HG02610 (cell line): Measurements from ENCODE around the gene ZNF823.

ENCODE experiments used
- ATAC-seq: cut with Tn5 transposase; IDR thresholded peaks from one replicate; pipeline ENCODE4 v1.9.1; 2021; ENCODE audit warnings: mild to moderate bottlenecking, moderate library complexity; ENCODE audit not compliant: unreplicated experiment

The ZNF823 gene

DNA sequence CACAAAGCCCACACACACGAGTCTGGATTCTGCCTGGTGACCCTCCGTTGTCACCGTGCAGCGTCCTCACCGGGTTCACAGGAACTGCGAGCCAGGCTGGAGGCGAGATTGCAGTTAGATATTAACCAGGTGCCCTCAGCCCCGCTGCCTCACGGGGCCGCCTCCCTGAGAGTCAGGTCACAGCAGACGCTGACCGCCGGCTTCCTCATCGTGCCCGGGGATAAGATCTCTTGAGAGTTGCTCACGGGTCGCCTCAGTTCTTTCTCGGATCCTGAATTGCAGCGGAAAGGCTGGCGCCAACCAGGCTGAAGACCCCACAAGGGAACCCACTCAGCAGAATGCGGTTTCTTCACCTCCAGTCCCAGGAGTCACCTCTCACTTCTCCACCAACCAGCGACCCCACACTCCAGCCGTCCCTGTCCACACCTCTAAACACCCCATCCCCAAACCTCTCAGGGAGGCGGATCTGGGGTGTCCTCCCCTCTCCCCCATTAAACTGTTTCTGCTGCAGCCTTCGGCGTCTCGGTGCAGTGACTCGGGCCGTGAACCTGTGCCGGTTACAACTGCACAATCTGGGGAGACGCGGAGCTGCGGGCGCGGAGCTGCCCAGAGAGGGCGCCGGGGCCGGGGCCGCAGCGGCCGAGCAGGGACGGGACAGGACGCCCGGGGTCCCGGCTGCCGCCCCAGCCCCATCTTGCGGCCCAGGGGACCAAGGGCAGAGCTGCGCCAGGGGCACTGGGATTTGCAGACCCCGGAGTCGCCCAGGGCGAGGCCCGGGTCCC is 591 bp downstream of the ZNF823 start:
- peak; percentile 27 for ATAC-seq

DNA sequence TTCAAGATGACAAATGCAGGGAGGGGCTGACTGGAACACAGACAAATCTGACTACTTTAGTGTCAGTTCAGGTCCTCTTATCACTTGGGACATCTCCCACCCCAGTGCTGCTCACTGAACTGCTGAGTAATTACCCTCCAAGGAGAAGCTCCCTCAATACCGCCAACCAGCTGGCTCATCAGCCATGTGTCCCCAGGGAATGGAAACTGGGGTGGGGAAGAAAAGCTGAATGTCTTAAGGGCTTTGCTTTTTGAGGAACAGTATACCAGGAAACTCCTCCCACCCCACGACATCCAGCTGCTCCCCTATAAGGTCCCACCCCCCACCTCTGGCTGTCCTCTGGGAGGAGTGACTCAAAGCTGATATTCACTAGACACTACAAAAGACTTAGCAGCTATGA is 2.0 kb downstream of the ZNF823 start:
- ATAC-seq: no peak

DNA sequence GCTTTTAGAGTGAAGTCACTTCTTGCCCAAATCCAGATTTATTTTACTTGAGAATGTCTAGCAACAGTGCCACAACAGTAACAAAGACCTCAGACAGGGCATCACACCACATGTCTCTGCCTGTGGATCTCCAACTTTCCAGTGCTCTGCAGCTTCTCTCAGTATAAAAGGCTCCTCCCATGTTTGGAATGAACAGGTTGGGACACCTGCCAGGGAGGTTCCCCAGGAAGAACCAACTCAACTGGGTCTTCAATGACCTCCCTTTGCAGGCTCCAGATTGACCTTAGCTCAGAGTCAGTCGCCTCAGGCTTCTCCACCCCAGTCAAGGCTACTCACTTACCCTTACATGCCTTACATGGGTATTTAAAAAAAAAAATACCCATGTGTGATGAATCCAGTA is 3.4 kb downstream of the ZNF823 start:
- ATAC-seq: no peak

DNA sequence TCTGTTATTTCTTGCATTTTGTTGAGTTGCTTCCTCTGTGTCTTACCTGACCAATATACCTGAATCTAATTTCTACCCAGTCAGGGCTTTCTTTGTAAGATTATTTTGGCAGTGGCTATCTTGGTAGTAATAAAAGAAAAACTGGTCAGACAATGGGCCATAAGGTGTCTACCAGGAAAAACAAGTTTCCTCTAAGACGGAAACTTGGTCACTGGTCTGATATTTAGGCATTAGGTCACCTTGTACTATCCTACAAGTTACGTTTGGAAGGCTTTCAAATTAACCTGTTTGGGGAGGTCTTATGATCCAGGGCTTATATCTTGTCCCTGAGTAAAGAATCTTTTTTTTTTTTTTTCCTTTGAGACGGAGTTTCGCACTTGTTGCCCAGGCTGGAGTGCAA is 9.2 kb downstream of the ZNF823 start:
- no peak for ATAC-seq

DNA sequence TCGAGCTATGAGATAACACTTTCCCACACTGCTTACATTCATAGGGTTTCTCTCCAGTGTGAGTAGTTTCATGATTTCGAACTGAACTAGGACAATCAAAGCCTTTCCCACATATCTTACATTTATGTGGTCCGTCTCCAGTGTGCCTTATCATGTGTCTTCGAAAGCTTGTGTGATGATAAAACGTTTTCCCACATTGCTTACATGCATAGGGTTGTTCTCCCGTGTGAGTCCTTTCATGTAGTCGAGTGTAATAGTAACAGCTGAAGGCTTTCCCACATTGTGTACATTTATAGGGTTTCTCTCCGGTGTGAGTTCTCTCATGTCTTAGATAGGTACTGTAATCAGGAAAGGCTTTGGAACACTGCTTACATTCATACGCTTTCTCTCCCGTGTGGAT is 16.3 kb downstream of the ZNF823 start:
- ATAC-seq: no peak

DNA sequence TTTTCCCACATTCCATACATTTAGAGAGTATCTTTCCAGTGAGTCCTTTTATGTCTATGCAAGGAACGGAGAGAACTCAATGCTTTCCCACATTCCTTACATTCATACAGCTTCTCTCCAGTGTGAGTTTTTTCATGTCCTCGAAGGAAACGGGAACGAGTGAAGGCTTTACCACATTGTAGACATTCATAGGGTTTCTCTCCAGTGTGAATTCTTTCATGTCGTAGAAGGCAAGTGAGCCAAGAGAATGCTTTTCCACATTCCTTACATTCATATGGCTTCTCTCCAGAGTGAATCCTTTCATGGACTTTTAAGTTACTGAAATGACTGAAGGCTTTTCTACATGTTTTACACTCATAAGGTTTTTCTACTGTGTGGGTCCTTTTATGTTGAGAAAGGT is 17.1 kb downstream of the ZNF823 start:
- ATAC-seq: no peak

DNA sequence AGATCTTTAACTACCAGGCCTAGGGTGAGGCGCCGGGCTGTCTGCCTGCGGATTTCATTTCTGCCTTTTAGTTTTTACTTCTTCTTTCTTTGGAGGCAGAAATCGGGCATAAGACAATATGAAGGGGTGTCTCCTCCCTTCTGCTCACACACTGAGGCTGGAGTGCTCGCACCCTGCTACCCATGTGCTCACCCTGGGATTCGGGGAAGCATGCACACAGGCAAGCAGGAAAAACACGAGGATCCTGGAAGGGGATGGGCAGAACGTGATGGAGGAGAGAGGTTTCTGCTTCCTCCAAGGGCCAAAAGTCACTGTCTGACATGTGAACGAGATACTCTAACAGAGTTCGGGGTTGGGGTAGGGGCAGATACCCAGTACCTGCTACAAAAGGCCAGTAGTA is 28.4 kb downstream of the ZNF823 start:
- ATAC-seq: no peak

DNA sequence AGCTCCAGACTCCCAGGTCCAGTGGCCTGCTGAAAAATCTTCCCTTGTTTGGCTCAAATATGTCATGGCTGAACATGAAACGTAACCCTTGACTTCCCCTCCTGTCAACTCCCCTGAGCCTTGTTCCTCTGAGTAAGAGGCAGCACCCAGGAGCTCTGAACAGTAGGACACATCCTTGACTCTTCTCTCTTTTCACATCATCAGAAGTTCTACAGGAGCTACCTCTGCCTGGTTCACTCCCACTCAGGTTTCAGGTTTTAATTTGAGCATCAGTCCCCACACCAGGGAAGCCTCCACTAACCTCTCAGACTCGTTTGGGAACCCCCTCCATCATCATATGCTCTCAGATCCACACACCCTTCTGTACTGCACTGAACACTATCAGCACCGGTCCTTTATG is 30.3 kb downstream of the ZNF823 start:
- ATAC-seq: no peak

- ATAC-seq: no peak
These were observed 33.3 kb downstream of the ZNF823 start for GRCh38 chr19:11705474-11705873.

GRCh38 chr19:11704626-11705025 is 34.1 kb downstream of the ZNF823 start:
- ATAC-seq: no peak

DNA sequence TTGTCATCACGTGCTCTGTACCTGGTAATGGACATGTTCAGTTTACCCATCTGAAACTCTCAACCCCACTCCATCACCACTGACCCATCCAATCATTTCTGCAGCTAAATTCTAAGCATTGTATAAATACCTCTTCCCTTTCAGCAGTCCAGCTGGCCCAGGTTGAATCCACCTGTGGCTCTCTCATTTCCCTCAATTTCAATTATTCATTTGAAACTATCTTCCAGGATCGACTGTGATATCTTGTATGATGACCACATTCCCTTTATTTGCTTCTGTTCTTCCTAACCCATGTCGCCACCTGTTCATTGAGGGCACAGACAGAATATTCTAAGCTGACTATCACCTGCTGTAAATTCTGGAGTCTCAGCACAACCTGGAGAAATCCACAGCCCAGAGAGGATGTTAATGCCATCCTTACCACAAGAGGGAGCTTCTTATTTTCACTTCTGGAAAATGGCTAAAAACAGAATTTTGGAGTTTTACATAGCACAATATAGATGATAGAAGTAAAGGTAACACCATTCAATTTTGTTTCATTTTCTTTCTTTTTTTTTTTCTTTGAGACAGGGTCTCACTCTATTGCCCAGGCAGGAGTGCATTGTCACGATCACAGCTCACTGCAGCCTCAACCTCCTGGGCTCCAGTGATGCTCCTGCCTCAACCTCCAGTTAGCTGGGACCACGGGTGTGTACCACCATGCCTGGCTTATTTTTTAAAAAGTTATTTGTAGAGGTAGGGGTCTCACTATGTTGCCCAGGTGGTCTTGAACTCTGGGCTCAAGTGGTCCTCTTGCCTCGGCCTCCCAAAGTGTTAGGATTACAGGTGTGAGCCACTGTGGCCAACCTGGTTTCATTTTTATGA is 38.6 kb downstream of the ZNF823 start:
- ATAC-seq: no peak

- no peak for ATAC-seq
These were observed 40.5 kb downstream of the ZNF823 start for GRCh38 chr19:11698231-11698630.

- no peak for ATAC-seq
These were observed 41.4 kb downstream of the ZNF823 start for GRCh38 chr19:11697284-11697855.

GRCh38 chr19:11694533-11695439 is 44.0 kb downstream of the ZNF823 start:
- ATAC-seq: peak; percentile 79

- ATAC-seq: no peak
These were observed 44.9 kb downstream of the ZNF823 start for GRCh38 chr19:11693505-11694499.

GRCh38 chr19:11692127-11692790 is 46.5 kb downstream of the ZNF823 start:
- no peak for ATAC-seq

DNA sequence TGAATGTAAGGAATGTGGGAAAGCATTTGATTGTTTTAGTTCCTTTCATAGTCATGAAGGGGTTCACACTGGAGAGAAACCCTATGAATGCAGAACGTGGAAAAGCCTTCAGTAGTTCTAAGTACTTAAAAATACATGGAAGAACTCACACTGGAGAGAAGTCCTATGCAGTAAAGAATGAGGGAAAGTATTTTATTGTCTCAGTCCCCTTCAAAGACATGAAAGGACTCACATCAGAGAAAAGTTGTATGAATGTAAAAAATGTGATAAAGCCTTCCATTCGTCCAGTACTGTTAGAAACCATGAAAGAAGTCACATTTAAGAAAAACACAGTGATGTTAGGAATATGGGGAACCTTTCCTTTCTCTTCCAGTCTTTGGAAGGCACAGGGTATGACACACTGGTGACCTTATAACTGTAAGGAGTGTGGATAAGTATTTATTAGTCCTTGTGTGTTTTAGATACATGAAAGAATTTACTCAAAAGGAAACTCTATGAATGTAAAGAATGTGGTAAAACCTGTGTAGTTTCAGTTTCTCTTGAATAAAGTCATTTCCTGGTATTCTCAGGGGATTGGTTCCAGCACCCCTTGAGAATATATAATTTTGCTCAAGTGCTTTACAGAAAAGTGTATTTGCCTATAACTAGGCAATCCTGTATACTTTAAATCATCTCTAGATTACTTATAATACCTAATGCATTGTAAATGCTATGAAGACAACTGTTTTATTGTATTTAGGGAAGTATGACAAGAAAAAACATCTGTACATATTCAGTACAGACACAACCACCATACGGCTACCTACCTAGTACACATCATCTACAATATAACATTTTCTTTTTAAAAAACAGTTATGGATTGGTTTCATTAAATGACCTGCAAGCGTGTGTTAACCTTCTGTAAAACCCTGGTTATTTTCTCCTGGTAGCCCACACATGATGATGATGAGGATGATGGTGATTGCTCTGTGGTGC is 52.8 kb downstream of the ZNF823 start:
- ATAC-seq: no peak
